Activated CD8-positive, alpha-beta memory T cell treated with anti-CD3 and anti-CD28 coated beads, Interleukin-2, amount 50 U/mL, for 48 hours (primary cell): Measurements from ENCODE around the gene COPZ2.
"Not testable (repeated sequence)": the region's sequence is repeated elsewhere in the genome, so short reads cannot be mapped to it uniquely, and the experiment has no call there.

Experiments
- DNase-seq: peaks from one replicate; pipeline ENCODE4 v3.0.0-alpha.2; 2020

Gene COPZ2

DNA sequence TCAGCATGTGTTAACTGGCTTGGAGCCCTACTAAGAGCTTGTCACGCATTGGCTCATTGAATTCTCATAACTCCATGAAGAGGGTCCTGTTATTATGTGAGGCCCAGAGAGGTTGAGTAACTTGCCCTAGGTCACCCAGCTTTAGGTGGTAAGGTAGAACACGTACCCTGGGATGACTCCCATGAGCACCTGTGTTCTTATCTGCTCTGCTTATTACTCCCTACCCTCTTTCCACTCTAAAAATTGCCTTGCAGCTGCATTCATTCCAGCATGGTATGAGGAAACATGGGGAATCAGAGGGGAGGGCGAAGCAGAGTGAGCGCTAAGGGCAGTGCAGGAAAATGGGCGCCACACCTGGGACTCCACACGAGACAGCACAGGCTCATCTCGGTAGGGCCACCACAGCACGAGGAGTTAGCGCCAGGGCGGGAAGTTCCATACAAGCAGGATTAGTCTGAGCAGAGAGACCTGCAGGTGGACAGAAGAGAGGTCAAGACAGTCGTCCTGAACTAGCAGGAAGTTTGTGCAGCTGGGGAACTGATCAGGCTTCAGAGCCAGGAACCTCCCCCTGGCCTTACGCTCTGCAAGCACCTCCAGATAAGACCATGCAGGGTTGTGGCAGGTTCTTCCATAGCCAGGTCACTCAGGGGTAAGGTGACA is 10.1 kb downstream of the COPZ2 start:
- DNase-seq, result no peak

DNA sequence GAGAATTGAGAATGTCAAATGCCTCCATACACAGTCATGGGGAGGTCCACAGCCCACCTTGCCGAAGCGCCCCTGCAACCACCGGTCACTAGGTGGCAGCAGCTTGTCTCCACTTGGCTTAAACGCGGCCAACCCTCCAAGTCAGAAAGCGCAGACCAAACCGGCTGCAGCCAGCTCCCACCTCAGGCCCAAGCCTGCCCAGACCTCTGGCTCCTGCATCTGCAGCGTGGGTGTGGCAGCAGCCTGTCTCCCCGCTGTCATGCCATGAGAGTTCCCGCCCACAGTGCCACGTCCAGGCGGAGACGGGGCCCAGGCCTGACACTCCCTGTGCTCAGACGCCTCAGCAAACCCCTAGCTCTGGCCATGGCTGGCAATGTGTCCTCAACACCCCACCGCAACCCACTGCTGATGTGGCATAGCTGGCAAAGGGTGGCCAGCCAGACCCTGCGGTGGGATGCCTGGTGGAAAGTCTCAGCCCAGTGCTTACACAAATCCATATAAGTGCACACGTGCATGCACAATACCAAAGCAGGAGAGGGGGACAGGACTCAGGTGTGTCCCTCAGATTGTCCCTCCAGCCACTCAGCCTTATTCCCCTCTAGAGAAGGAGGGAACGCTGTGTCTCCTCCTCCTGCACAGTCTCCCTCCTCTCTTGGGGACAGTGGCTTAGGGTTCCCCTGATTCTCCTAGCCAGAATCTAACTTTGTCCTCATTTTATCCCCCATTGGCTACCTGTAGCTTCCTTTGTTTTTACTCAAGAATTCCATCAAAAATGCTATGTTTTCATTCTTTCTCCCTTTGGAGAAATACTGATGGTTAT is 10.9 kb downstream of the COPZ2 start:
- peak; percentile 86 for DNase-seq

DNA sequence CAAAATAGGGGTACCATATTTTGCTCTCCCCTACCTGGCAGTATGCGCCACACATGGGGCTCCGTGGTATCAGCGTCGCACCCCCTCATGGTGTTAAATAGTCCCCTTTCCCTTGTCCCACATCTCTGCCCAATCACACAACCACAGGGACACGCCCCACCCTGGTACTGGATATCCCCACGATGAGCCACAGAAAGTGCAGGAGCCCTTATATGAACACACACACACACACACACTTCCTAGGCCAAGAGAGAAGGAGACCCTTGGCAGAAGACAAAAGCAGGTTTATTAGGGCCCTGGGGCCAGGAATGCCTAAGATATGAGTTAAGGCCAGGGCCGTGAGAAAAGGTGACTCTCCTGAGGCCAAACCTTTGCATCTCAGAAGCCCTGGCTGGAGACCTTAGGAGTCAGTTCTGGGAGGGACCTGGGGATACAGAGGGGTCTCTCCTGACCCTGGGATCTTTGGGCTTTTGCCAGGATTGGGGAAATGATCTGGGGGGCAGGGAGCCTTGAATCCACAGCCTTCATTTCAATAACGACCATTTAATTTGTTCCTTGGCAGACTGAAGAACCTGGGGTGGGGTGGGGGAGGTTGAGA is 11.6 kb downstream of the COPZ2 start:
- DNase-seq, result no peak

DNA sequence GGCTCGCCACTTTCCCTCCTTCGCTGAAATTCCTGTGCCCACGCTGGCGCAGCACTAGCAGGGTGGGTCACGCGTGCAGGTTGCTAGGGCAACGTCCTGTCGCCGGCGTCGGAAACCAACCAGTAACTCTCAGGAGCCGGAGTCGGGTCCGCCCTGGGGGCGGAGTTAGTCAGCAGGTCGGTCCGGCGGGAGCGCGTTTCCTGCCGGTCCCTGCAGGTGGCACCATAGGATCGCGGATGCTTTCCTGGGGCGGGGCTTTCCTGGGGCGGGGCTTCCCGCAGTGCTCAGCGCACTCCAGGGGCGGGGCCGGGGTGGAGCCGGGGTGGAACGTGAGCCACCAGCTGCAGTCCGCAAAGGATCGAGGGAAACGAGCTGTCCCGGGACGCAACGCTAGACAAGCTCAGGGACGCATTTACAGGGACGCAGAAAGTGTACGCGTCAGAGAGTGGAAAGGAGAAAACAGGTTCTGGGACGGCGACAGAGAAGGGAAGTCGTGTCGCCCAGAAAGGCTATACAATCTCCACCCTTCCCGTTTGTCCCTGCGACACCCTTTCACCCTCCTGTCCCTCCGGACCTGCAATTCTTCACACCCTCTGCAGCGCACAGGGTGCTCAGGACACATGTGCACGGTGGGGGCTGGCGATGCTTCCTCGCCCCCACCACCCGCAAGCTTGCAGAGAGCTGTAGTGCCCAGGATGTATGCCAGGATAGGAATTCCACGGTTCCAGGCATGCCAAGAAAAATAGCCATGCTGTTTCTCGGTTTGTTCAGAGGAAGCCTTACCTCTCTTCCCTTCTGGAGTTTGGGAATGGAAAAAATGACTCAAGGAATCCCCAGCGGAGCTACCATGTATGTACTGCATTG is 12.3 kb downstream of the COPZ2 start:
- DNase-seq, result peak; percentile 99

DNA sequence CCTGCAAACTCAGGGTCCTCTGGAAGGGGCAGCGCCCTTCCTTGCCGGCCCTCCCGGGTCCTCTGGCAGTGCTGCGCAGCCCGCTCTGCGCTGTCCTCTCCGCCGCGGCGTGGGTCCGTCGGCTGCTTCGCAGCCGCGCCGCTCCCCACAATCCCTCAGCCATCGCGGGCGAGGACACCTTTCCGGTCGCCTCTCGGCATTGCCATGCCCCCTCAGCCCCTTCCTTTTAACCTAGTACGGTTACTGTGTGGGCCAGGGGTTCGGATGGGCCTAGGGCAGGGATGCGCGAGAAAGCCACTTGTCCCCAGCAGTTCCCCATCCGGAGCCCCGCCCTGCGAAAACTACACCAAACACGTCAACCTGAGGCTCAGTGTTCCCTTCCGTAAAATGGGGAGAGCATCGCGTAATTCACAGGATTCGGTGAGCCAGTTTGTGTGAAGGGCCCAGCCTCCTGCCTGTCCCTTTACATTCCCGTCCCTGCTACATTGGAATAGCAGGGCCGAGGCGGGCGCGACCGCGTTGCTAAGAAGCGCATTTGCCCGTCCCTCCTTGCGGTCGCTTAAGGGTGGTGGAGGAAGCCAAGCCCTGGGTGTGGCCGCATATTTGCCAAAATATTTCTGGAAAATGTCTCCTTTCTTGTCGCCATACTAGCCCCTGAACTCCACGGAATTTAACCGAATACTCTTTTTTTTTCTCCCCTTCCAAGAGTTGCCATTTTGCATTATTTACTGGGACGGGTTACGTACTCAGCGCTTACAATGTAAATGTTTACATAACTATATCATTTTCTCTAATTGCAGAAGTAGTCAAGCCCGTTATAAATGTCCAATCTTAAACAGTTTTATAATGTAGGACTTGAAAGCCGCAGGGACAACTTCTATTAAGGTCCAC is 13.2 kb downstream of the COPZ2 start:
- peak; percentile 70 for DNase-seq

DNA sequence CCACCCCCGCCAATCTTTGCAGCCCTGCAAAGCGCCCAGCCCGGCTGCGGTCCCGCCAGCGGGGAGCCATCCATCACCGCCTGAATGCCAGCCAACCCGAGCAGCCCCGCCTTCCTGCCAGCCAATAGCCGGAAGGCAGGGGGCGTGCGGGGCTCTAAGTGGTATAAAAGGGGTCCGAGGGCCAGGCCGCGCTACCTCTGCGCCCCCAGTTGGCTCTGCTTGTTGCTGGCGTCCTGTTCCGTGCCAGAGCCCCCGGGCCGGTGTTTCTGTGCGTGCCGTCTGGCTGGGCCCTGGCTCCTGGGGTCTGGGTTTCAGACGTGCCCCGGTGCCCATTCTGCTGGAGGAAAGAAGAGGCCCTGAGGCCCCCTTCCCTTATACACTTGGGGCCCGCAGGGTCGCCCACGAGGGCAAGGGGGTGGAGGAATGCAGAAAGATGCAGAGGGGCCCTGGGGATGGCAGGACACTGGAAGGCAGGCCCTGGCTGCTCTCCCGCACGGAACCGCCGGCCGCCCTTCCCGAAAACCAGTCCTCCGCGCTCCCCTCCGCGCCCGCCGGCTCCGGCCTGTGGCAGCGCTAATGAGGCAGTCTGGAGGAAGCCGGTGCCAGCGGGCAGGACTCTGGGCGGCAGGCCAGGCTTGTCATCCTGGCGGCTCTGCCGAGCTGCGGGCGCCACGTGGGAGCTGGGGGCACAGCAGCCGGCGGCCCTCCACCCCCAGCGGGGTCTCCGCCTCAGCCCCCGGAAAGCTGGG is 14.0 kb downstream of the COPZ2 start:
- DNase-seq, result peak; percentile 80

DNA sequence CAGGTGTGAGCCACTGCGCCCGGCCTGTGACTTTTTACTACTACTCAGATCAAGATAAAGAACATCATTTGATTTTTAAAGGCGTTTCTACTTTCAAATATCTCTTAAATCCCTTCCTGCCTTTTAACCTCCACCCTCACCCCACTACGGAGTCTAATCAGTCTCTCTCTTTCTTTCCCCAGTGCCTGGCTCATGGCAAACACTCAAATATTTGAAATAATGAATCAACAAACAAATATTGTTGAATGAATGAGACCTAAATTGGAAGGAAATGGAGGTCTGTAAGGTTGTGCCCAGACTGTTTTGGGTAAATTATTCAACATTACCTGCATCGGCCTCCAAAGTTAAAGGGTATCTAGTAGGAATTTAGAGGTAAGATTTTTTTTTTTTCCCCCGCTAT is 14.7 kb downstream of the COPZ2 start:
- no peak for DNase-seq

DNA sequence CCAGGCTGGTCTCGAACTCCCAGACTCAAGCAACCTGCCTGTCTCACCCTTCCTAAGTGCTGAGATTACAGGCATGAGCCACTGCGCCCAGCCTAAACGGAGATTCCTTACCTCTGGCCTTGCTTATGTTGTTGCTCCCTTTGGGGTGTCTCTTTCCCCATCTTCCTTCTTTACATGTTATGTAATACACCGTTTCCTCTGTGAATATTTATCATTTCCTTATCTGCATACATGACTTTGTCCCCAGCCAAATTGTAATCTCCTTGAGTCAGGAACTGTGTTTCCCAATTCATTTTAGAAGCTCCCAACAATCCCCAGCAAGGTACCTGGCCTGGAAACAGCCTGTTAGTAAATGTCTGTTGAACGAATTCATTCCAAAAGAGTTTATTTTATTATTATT is 15.7 kb downstream of the COPZ2 start:
- no peak for DNase-seq

DNA sequence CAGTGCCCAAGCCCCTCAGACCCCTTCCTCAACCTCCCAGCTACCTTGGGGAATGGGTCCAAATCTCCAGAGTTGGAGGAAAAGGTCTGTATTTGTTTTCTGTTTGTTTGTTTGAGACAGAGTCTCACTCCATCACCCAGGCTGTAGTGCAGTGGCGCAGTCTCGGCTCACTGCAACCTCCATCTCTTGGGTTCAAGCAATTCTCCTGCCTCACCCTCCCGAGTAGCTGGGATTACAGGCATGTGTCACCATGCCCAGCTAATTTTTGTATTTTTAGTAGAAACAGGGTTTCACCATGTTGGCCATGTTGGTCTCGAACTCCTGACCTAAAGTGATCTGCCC is 19.8 kb downstream of the COPZ2 start:
- not testable (repeated sequence) for DNase-seq

DNA sequence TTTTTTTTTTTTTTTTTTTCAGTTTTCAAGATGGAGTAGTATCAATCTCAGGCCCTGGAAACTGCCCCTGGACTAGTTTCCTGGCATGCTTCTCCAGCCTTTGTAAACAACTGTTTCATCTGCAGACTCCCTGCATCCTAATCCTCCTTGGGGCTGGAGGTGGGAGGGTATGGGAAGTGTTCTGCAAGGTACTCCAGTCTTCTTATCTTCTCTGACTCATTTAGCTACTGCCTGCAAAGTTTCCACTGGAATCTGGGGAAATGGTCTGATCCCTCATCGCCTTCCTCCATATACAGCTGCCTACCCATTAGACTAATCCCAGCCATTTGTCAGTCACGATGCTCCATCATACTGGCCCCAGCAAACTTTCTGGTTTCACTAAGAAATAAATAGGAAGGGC is 21.5 kb downstream of the COPZ2 start:
- no peak for DNase-seq

DNA sequence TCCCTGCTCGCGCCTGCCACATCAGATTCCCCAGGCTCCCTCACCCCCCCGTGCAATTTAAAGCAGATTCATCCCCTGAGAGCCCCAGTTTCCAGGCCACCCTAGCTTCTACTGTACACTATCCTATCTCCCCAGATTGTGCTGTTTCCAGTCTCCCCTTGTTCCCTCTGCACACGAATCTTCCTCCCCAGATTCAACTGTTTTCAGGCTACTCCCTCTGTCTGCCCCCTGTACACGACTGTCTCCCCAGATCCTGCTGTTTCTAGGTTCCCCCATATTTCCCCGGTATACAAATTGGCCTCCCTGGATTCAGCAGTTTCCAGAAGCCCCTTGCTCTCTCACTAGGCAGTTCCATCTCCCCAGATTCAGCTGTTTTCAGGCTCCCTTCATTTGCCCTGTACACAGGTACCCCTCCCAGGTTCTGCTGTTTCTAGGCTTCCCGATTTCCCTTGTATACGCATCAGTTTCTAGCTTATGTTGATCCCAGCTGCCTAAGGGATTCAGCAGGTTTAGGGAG is 22.9 kb downstream of the COPZ2 start:
- no peak for DNase-seq

DNA sequence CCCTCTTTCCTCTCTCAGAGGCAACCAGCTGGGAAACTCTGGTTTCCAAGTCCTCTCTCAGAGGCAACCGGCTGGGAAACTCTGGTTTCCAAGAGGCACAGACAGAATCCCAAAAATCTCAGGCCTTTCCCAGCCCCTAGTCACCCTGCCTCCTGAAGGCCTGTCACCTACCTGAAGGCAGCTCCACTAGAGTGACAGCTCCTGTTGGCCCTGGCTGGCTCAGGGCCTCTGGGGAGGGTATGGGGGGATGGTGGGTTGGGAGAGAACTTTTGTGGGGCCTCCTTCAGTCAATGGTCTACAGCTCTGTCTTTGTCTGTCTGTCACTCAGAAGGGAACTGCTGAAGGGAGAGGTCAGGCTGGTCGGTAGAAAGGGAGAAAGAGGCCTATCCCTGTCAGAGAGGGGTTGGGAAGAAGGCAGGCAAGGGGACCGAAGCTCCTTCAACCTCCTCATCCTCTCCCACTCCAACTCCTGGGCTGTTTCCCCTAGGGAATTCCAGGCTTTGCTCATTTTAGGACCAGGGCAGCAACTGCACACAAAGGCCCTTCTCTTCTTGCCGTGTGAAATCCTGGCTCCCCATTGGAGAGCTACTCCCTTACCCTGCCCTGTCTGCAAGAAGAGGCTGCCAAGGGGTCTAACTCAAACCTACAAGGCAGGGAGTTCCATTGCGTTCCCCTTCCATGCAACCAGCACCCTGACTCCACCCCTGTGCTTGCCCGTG is 23.6 kb downstream of the COPZ2 start:
- DNase-seq, result no peak

DNA sequence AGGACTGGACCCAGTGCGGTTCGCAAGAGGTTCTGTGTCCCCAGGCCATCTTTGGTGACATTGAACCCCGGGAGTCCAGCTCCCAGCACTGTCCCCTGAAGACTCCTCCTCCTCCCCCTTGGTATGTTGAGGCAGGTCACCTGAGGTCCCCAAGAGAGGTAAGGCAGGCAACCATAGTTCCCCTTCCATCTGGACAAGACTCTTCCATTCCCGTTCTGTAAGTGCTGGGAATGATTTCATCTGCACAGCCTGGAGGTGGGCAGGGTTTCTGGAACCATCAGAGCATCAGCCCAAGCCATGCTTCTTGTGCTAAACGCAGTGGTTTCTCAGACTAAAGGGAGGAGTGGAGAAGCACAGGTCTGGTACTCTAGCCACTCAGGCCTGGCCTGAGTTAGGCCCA is 24.9 kb downstream of the COPZ2 start:
- no peak for DNase-seq

DNA sequence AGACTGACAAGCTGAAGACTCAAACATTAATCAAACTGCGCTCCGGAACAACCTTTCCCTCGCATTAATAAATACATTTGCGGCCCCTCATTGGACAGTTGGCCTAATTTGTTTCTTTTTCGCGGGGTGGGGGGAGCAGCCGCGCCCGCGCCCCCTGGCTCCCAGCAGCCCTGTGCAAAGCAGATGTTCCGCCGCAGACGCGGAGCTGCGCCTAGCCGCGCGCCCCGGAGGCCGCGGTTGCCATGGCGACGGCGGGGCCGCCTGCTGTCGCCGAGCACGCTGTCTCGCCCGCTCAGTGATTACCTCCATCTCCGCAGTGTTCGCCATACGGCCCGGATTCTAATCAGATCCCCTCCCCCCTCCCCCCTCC is 25.5 kb downstream of the COPZ2 start:
- DNase-seq, result peak; percentile 85

DNA sequence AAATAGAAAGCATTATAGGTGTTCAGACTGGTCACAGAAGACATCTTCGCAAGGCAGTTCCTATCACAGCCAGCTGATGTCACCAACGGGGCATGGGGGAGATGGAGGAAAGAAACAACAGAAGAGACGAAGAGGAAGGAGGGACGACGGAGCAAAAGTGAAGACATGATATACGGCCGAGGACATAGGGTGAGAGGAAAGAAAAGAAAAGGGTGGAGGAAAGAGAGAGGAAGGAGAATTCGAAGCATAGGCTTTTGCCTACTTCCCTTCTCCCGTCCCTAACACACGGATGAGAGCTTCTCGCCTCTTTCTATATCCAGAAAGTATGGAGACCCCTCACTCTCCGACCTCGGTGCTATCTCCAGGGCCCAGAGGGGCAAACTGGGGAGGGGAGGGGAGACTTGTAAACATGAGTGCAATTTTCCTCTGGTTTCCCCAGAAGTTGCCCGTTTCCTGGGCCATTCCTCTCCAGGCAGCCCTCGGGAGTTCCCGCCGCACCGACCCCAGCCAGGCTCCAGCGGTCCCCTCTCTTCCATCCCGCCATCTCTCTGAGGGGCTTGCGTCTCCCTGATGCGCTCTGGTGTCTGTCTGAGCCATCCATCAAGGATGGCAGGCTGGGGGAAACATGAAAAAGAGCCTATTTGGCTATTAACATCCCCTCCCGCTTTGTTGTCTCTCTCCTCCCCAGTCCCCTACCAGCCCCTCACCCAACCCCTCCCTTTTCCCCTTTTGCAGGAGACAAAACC is 26.0 kb downstream of the COPZ2 start:
- DNase-seq, result peak; percentile 58

DNA sequence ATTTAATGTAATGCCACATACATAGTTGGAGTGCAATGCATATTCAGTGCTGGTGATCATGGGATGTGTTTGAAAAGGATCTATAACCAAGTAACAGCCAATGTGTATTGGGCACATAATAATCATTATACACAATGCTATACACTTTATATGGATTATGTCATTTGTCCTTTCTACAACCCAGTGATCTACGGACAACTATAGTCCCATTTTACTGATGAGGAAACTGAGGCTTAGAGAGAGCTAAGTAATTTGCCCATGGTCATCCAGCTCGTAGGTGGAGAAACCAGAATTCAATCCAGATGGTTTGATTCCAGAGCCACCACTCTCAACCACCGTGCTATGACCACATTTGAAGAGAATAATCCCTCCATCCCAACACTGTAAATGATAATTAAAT is 27.4 kb downstream of the COPZ2 start:
- no peak for DNase-seq

DNA sequence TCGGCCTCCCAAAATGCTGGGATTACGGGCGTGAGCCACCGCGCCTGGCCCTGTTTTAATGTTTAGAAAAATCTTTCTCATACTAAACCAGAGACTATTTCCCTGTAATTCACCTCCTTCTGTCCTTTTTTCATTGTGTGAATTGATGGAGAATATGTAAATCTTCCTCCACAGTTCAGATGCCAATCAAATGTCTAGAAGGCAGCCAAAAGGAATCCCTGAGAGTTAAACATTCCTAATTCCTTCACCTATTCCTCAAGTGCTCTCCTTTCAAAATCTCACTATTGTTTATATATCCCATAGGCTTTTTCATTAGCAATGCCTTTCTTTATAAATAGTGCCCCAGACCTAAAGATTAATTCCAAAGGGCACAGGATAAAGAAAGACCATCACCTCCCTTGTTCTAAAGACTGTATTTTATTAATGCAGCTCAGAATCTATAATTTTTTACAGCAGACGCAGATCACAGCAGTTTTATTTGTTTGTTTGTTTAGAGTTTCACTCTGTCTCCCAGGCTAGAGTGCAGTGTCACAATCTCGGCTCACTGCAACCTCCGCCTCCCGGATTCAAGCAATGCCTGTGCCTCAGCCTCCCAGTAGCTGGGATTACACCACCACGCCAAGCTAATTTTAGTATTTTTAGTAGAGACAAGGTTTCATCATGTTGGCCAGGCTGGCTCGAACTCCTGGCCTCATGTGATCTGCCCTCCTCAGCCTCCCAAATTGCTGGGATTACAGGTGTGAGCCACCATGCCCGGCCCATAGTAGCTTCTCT is 30.5 kb downstream of the COPZ2 start:
- no peak for DNase-seq

DNA sequence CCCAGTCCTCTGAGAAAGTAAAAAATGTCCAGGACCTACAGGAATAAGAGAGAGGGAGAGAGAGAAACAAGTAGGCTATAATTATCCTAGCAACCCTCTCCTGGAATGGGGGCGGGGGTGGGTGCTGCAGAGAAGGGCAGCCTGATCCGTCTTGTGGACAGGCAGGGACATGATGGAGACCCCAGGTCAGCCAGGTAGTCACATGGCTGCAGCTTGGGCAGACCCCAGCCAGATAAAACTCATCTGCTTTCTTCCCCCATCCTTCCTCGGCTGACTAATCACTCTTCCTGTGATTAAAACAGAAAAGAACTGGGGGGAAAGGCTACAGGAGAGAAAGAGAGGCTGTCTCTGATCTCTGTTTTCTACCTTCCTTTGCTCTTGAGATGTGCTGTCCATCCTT is 32.6 kb downstream of the COPZ2 start:
- DNase-seq, result no peak
